Measurements from ENCODE around the gene SLC22A6. TPM values are rescaled to one million over a fixed set of nuclear protein-coding genes. Genes with fewer than 3 reads are reported as not detected.

The SLC22A6 gene
- total and polyA plus RNA-seq, 7 experiments from 2014 or later: not detected

DNA sequence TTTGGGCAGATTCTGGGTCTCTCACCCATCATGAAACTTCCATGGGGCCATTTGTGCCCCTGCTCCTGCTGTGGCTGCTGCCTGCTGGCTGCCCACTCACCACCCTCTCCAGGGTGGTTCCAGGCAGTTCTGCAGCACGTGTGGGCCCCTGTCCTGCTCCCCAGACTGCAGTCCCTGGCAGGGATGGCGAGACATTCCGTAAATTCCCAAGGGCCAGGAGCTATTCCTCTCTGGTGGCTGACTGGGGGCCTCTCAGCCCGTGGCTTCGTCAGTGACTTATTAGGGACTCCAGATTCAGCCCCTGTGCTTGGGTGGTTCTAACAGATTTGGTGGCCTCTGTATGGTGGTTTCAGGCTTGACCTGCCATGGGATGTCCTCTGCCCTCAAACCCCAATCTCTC lies 34.7 kb upstream of the SLC22A6 start:
- no peaks in the 10 kb centered on the region for H3K36me3 ChIP-seq (ENCODE audit: control insufficient read depth in 2 of 3, insufficient read depth in 3 of 3, low read length in 3 of 3)
- peaks cover 0 to 6% (median 4%) of the 10 kb centered on the region in 7 donors for H3K4me1 Mint-ChIP-seq
- H3K4me3 ChIP-seq (ENCODE audit: low read length): no peak overlapping the region
- H3K36me3 Mint-ChIP-seq: no peaks in the 10 kb centered on the region
- H3K27me3 Mint-ChIP-seq: peaks cover 12 to 32% (median 26%) of the 10 kb centered on the region in 5 donors
- no peaks in the 10 kb centered on the region for H3K9me3 ChIP-seq (ENCODE audit: control insufficient read depth in 2 of 3, low read length in 3 of 3)
- no peaks in the 10 kb centered on the region for H3K4me1 ChIP-seq (ENCODE audit: control insufficient read depth in 2 of 2, insufficient read depth in 2 of 2, low read length in 2 of 2)
- H3K4me3 Mint-ChIP-seq: no peak overlapping the region
- CTCF ChIA-PET: interaction anchor here (3.1 kb wide), 1 partner anchor 114 kb away, joined by 14 read pairs; no protein-coding TSS in a partner anchor
- H3K27me3 ChIP-seq (ENCODE audit: control insufficient read depth in 2 of 2, insufficient read depth in 2 of 2, low read length in 2 of 2): no peaks in the 10 kb centered on the region
- intact Hi-C loops (cut with micrococcal nuclease): no loop called here
- DNase-seq (no peak), ATAC-seq (no peak)
- no peak overlapping the region for H3K27ac ChIP-seq (ENCODE audit: low read depth, low read length)
- POLR2A ChIA-PET: no interaction called here
- no peak overlapping the region for H3K27ac Mint-ChIP-seq
- no peaks in the 10 kb centered on the region for H3K9me3 Mint-ChIP-seq

DNA sequence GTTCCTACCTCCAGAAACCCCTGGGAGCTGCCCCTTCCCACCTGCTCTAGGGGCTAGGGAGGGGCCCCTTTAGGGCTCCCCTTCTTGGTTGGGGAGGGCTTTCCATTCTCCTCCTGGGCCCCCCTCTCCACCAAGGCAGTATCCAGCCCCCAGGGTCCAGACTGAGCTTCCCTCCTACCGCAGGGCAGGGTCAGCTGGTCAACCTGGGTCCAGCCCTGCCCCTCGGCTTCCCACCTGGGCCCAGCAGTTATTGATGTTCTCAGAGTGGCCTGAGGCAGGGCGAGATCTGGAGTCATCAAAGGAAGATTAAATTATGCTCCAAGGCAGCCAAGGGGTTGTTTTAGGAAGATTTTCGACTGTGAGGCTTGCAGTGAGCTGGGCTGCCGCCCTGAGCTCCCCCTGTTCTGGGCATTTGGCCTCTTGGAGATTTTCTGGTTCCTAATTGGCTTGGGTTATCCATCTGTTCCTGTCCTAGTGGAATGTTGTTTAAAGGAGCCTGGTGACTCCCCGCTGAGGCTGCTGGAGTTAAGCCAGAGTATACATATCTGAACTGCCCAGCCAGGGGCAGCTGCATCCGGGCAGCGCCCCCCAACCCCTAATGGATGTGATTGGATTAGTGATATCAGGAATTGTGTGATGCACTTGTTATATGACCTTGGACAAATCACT lies 32.7 kb upstream of the SLC22A6 start:
- no peak overlapping the region for H3K4me3 Mint-ChIP-seq
- no peaks in the 10 kb centered on the region for H3K36me3 Mint-ChIP-seq
- Histone ChIP-seq H3K9me3 (ENCODE audit: control insufficient read depth in 2 of 3, low read length in 3 of 3) (no peaks in the 10 kb centered on the region), H3K4me3 (ENCODE audit: low read length) (no peak overlapping the region), H3K27ac (ENCODE audit: low read depth, low read length) (no peak overlapping the region), H3K36me3 (ENCODE audit: control insufficient read depth in 2 of 3, insufficient read depth in 3 of 3, low read length in 3 of 3) (no peaks in the 10 kb centered on the region), H3K4me1 (ENCODE audit: control insufficient read depth in 2 of 2, insufficient read depth in 2 of 2, low read length in 2 of 2) (no peaks in the 10 kb centered on the region), H3K27me3 (ENCODE audit: control insufficient read depth in 2 of 2, insufficient read depth in 2 of 2, low read length in 2 of 2) (no peaks in the 10 kb centered on the region)
- no peak for ATAC-seq
- no peaks in the 10 kb centered on the region for H3K4me1 Mint-ChIP-seq
- DNase-seq: no peak
- intact Hi-C loops (cut with micrococcal nuclease): no loop called here
- H3K27me3 Mint-ChIP-seq: peaks cover 11 to 22% (median 21%) of the 10 kb centered on the region in 5 donors
- ChIA-PET CTCF (interaction anchor here (0.6 kb wide), 1 partner anchor 114 kb away, joined by 3 read pairs; no protein-coding TSS in a partner anchor), POLR2A (no interaction called here)
- H3K9me3 Mint-ChIP-seq: peaks cover 0 to 1% (median 0%) of the 10 kb centered on the region in 11 donors
- H3K27ac Mint-ChIP-seq: no peak overlapping the region

DNA sequence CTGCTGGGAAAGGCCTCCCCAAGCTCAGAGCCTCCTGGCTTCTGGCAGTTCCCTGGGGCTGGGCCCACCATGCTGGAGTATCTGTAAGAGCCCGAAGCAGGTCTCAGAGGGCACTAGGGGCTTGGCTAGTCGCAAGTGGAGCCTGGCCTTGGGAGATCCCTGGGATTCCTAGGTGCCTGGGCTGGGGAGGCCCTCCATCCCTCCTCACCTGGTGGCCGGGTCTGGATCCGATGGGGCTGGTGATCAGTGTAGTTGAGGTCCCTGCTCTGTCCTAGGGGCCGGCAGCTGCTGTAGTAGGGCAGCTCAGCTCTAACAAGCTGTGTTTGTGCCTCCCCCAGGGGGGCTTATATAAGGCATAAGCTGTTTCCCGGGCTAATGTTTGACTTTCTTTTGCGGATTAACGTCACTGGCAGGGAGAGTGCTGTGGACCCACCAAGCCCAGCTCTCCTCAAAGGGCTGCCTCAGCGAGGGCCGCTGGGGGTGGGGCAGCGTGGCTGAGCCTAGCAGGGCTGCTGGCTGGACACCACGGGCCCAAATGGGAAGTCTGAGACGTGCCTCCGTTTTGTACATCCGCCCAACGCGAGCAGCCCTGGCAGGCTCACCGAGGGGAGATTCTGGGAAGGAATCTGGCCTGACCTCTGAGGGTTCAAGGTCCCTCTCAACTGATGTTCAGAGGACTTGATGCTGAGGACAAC lies 30.9 kb upstream of the SLC22A6 start, which contains the start of gene SLC22A8:
Gene SLC22A8 (minus strand): TSS at position 321 of the 695 bp plus-strand sequence. CDS start 883 bp downstream, outside the sequence.
- CTCF ChIA-PET: interaction anchor here (1.0 to 1.3 kb wide), 2 partner anchors 8 to 110 kb away, joined by 3 read pairs; no protein-coding TSS in a partner anchor
- no peaks in the 10 kb centered on the region for H3K36me3 Mint-ChIP-seq

DNA sequence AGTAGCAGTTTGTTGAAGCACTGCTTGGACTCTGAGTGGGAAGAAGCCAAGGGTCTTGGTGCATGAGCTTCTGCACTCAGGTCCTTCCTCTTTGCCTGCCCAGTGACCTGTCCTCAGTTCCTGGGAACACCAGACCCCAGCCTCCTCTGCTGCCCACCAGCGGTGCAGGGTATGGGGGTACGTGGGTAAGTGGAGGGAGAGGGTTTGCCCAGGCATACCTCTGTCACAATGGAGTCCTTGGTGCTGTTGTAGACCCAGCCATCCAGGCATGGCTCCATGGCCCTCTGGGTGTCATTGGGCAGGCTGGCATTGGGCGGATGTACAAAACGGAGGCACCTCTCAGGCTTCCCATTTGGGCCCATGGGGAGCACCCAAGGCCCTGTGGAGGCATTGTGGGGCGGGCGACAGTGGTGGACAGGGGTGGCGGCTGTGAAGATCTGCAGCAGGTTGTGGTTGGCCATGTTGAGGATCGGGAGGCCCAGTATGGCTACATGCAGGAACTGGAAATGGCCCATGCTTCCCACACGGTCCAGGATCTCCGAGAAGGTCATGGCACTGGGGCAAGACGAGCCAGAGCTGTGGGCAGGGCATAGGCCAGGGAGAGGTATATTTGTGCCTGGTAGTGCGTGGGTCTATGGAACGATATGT lies 29.8 kb upstream of the SLC22A6 start:
- Mint-ChIP-seq H3K27ac (no peak overlapping the region), H3K4me3 (no peak overlapping the region), H3K4me1 (peaks cover 0 to 2% (median 0%) of the 10 kb centered on the region in 7 donors), H3K9me3 (peaks cover 0 to 1% (median 0%) of the 10 kb centered on the region in 11 donors), H3K36me3 (no peaks in the 10 kb centered on the region), H3K27me3 (peaks cover 11 to 21% (median 14%) of the 10 kb centered on the region in 5 donors)
- Histone ChIP-seq H3K36me3 (ENCODE audit: control insufficient read depth in 2 of 3, insufficient read depth in 3 of 3, low read length in 3 of 3) (no peaks in the 10 kb centered on the region), H3K4me1 (ENCODE audit: control insufficient read depth in 2 of 2, insufficient read depth in 2 of 2, low read length in 2 of 2) (no peaks in the 10 kb centered on the region), H3K27ac (ENCODE audit: low read depth, low read length) (no peak overlapping the region), H3K9me3 (ENCODE audit: control insufficient read depth in 2 of 3, low read length in 3 of 3) (no peaks in the 10 kb centered on the region), H3K4me3 (ENCODE audit: low read length) (no peak overlapping the region), H3K27me3 (ENCODE audit: control insufficient read depth in 2 of 2, insufficient read depth in 2 of 2, low read length in 2 of 2) (no peaks in the 10 kb centered on the region)
- DNase-seq (no peak), ATAC-seq (no peak)
- intact Hi-C loops (cut with micrococcal nuclease): no loop called here
- ChIA-PET POLR2A (no interaction called here), CTCF (interaction anchor here (1.0 to 1.3 kb wide), 2 partner anchors 10 to 108 kb away, joined by 3 read pairs; no protein-coding TSS in a partner anchor)

More for the DNA sequence above, 30.9 kb upstream of the SLC22A6 start, which contains the start of gene SLC22A8:
- peaks cover 0 to 1% (median 0%) of the 10 kb centered on the region in 11 donors for H3K9me3 Mint-ChIP-seq
- Histone ChIP-seq H3K9me3 (ENCODE audit: control insufficient read depth in 2 of 3, low read length in 3 of 3) (no peaks in the 10 kb centered on the region), H3K27me3 (ENCODE audit: control insufficient read depth in 2 of 2, insufficient read depth in 2 of 2, low read length in 2 of 2) (no peaks in the 10 kb centered on the region), H3K4me3 (ENCODE audit: low read length) (no peak within 1 kb of the TSS), H3K4me1 (ENCODE audit: control insufficient read depth in 2 of 2, insufficient read depth in 2 of 2, low read length in 2 of 2) (no peaks in the 10 kb centered on the region), H3K36me3 (ENCODE audit: control insufficient read depth in 2 of 3, insufficient read depth in 3 of 3, low read length in 3 of 3) (no peaks in the 10 kb centered on the region), H3K27ac (ENCODE audit: low read depth, low read length) (no peak within 1 kb of the TSS)
- intact Hi-C loops (cut with micrococcal nuclease): no loop called here
- DNase-seq: no peak
- H3K27ac Mint-ChIP-seq: no peak within 1 kb of the TSS
- no peak for ATAC-seq
- H3K27me3 Mint-ChIP-seq: peaks cover 11 to 17% (median 14%) of the 10 kb centered on the region in 5 donors
- POLR2A ChIA-PET: no interaction called here
- no peak within 1 kb of the TSS for H3K4me3 Mint-ChIP-seq
- peaks cover 0 to 2% (median 0%) of the 10 kb centered on the region in 7 donors for H3K4me1 Mint-ChIP-seq

DNA sequence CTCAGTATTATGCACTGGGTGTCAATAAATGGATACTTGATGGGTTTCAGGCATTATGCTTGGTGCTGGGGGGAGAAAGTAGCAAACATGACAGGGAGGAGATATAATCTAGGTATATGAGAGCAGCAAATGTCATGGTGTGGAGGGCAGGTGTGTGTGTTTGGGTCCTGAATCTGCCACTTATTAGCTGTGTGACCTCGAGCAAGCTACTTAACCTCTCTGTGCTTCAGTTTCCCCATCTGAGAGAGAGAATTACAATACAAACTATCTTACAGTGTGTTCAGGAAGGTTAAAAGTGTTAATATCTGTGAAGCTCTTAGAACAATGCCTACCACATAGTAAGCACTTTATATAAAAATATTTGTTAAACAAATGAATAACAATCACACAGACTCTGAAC lies 28.1 kb upstream of the SLC22A6 start:
- H3K4me1 Mint-ChIP-seq: peaks cover 0 to 2% (median 0%) of the 10 kb centered on the region in 7 donors
- peaks cover 0 to 1% (median 0%) of the 10 kb centered on the region in 11 donors for H3K9me3 Mint-ChIP-seq
- no peaks in the 10 kb centered on the region for H3K36me3 Mint-ChIP-seq
- ChIA-PET CTCF (interaction anchor here (1.1 kb wide), 1 partner anchor 11 kb away, joined by 5 read pairs; no protein-coding TSS in a partner anchor), POLR2A (no interaction called here)
- Histone ChIP-seq H3K27me3 (ENCODE audit: control insufficient read depth in 2 of 2, insufficient read depth in 2 of 2, low read length in 2 of 2) (no peaks in the 10 kb centered on the region), H3K27ac (ENCODE audit: low read depth, low read length) (no peak overlapping the region), H3K36me3 (ENCODE audit: control insufficient read depth in 2 of 3, insufficient read depth in 3 of 3, low read length in 3 of 3) (no peaks in the 10 kb centered on the region), H3K4me1 (ENCODE audit: control insufficient read depth in 2 of 2, insufficient read depth in 2 of 2, low read length in 2 of 2) (no peaks in the 10 kb centered on the region), H3K4me3 (ENCODE audit: low read length) (no peak overlapping the region), H3K9me3 (ENCODE audit: control insufficient read depth in 2 of 3, low read length in 3 of 3) (no peaks in the 10 kb centered on the region)
- intact Hi-C loops (cut with micrococcal nuclease): no loop called here
- ATAC-seq (no peak), DNase-seq (no peak)
- no peak overlapping the region for H3K4me3 Mint-ChIP-seq
- H3K27me3 Mint-ChIP-seq: peaks cover 3 to 11% (median 5%) of the 10 kb centered on the region in 5 donors
- H3K27ac Mint-ChIP-seq: no peak overlapping the region

DNA sequence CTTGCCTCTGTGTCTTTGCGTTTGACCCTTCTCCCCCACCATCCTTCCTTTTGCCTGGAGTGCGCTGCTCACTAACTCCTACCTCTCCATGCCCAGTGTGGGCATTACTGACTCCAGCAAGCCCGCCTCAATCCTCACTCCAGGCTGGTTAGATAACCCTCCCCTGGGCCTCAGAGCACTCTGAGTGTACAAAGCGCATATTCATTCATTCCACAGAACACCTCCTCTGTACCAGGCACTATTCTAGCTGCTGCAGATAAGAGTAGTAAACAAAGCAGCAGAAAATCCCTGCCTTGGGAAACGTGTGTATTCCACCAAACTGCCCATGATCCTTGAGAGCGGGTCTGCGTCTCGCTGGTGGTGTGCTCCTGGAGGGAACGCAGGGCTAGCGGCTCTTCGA lies 27.7 kb upstream of the SLC22A6 start:
- peaks cover 0 to 11% (median under 1%) of the 10 kb centered on the region in 5 donors for H3K27me3 Mint-ChIP-seq
- POLR2A ChIA-PET: no interaction called here
- CTCF ChIA-PET: interaction anchor here (1.1 kb wide), 1 partner anchor 11 kb away, joined by 5 read pairs; no protein-coding TSS in a partner anchor

More for the DNA sequence above, 27.7 kb upstream of the SLC22A6 start:
- Mint-ChIP-seq H3K4me3 (no peak overlapping the region), H3K4me1 (peaks cover 0 to 2% (median 0%) of the 10 kb centered on the region in 7 donors), H3K36me3 (no peaks in the 10 kb centered on the region), H3K9me3 (peaks cover 0 to 1% (median 0%) of the 10 kb centered on the region in 11 donors), H3K27ac (no peak overlapping the region)
- Histone ChIP-seq H3K4me1 (ENCODE audit: control insufficient read depth in 2 of 2, insufficient read depth in 2 of 2, low read length in 2 of 2) (no peaks in the 10 kb centered on the region), H3K27me3 (ENCODE audit: control insufficient read depth in 2 of 2, insufficient read depth in 2 of 2, low read length in 2 of 2) (no peaks in the 10 kb centered on the region), H3K27ac (ENCODE audit: low read depth, low read length) (no peak overlapping the region), H3K4me3 (ENCODE audit: low read length) (no peak overlapping the region), H3K9me3 (ENCODE audit: control insufficient read depth in 2 of 3, low read length in 3 of 3) (no peaks in the 10 kb centered on the region), H3K36me3 (ENCODE audit: control insufficient read depth in 2 of 3, insufficient read depth in 3 of 3, low read length in 3 of 3) (no peaks in the 10 kb centered on the region)
- DNase-seq: no peak
- no peak for ATAC-seq
- intact Hi-C loops (cut with micrococcal nuclease): no loop called here
